KBM-7 (cell line): ENCODE results near the gene RPTOR.
"Not testable (repeated sequence)": the region's sequence is repeated elsewhere in the genome, so short reads cannot be mapped to it uniquely, and the experiment has no call there.

Source experiments
- DNase-seq: peaks from one replicate; pipeline ENCODE4 v3.0.0-alpha.2; 2015
- in situ Hi-C: fragments of 300-500 bp; cut with MboI; formaldehyde crosslinking; loops from 2 replicates; pipeline ENCODE4 v1.14.3; 2020; ENCODE audit warnings: low sequenced_read_pairs, low pct_unique_long_range_greater_than_20kb, mixed read lengths

The RPTOR gene

GRCh38 chr17:80696964-80697363 is 152.3 kb downstream of the RPTOR start:
- in situ Hi-C loops = no loop called here
- no peak for DNase-seq

DNA sequence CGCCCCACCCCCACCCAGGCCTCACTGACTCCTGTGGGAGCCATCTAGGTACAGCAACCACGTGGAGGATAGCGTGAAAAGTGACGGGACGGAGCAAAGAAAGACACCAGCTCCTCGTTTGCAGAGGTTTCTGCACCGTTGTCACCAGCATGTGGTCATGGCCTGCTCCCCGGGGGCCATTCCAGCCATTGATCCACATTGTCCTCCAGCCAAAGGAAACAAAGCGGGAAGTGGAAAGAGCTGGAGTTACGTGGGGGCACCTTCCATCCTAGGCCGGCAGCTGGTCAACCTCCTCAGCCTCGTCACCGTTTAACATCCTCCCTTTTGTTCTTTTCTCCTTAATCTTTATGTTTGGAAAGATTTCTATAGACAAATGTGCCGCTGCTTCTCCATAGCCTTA is 153.7 kb downstream of the RPTOR start:
- in situ Hi-C loops = no loop called here
- DNase-seq = no peak

DNA sequence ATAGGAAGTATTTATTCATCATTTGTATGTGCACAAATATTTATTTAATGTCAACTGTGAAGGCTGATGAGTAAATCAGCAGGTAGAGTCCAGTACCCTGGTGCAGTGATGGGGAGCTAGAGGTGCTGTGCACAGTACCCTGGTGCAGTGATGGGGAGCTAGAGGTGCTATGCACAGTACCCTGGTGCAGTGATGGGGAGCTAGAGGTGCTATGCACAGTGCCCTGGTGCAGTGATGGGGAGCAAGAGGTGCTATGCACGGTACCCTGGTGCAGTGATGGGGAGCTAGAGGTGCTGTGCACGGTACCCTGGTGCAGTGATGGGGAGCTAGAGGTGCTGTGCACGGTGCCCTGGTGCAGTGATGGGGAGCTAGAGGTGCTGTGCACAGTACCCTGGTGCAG is 154.6 kb downstream of the RPTOR start:
- in situ Hi-C loops = not testable (repeated sequence)

GRCh38 chr17:80701730-80702129 is 157.1 kb downstream of the RPTOR start:
- in situ Hi-C loops = no loop called here
- DNase-seq = no peak

More for the DNA sequence above, 154.6 kb downstream of the RPTOR start:
- not testable (repeated sequence) for DNase-seq

DNA sequence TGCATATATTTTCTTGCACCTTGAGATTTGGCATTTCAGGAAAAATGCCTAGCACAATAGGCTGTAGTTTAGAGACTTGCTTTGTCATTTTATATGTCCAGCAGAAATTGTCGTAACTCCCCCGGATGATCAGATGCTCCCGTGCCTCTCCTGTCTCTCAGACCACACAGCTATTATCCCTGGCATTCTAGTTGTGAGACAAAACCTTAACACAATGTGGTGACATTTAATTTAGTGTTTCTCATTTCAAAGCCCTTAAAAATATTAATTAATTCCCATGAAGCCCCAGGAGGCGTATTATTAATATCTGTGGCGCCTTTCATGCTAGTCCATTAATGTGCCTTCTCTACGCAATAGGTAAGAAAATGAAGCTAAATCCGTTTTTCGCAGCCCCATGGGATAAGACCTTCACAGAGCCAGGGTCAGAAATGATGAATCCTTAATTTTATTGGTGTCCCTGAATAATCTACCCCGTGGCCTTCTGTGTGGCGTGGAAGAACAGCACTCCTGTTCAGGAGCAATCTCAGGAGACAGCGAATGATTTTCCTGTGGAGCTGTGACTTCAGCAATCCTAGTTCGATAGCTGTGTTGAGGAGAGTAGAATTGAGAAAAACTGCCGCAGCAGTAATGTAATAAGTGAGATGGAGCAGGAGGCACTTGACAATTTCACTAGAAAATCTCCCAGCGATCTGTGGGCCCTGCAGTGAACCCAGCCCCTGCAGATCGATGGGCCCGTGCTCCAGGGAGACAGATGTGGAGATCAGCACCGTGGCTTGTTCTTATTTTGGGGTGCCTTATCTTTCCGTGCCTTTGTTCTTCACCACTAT is 157.9 kb downstream of the RPTOR start:
- no peak for DNase-seq
- in situ Hi-C loops = no loop called here

- in situ Hi-C loops = no loop called here
- peak; percentile 45 for DNase-seq
Observed at GRCh38 chr17:80703142-80703478, 158.5 kb downstream of the RPTOR start.

GRCh38 chr17:80704381-80704819 is 159.8 kb downstream of the RPTOR start:
- in situ Hi-C loops = no loop called here
- DNase-seq = no peak

DNA sequence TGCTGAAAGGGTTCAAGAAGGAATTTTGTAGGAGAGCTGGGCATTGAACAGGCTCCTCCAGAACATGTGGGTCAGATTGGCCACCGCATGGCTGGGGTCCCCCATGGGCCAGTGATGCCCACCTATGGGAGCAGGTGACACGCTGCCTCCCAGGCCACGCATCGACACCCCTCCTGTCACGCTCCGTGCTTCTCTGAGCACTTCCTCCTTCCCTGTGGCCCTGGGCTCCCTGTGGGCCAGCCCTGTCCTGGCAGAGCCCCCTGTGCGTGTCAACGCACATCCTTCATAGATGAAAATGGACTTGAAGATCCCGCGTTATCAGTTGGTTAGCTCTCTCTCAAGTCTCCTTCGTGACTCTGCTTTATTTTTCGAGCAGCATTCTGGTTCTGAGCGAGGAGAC is 160.3 kb downstream of the RPTOR start:
- DNase-seq = no peak

GRCh38 chr17:80705988-80706387 is 161.3 kb downstream of the RPTOR start:
- in situ Hi-C loops = no loop called here

More for the DNA sequence above, 160.3 kb downstream of the RPTOR start:
- in situ Hi-C loops = no loop called here

DNA sequence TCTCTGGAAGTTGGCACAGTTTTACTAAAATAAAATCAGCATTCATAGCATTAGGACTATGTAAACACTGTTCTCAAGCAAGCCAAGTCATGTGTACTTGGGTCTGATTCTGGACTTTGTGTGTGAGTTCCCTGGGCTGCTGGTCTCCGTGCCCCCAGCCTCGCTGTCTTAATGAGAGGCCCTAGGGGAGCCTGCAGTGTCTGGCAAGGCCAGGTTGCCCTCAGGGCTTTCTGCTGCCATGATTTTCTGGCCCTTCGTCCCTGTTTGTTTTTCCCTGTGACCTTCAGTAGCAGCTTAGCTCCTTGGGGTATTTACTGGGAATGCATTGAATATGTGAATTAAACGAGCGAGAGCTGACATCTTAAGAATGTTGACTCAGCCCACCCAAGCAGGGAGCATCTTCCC is 161.8 kb downstream of the RPTOR start:
- in situ Hi-C loops = no loop called here
- DNase-seq = no peak

More at GRCh38 chr17:80705988-80706387, 161.3 kb downstream of the RPTOR start:
- no peak for DNase-seq

DNA sequence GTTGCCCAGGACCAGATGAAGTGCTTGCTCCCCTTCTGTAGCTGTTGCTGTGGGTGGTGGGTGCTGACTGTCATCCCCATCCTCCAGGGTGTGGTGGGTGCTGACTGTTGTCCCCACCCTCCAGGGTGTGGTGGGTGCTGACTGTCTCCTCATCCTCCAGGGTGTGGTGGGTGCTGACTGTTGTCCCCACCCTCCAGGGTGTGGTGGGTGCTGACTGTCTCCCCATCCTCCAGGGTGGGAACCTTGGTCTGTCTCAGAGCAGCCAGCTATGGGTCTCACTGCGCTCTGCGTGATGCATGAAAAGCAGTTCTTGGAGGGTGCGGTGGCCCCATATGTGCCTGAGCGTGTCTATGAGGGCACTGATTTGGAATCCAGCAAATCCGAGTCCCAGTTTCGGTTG is 163.8 kb downstream of the RPTOR start:
- no peak for DNase-seq
- in situ Hi-C loops = no loop called here

GRCh38 chr17:80709090-80709695 is 164.6 kb downstream of the RPTOR start:
- DNase-seq = no peak
- in situ Hi-C loops = no loop called here

DNA sequence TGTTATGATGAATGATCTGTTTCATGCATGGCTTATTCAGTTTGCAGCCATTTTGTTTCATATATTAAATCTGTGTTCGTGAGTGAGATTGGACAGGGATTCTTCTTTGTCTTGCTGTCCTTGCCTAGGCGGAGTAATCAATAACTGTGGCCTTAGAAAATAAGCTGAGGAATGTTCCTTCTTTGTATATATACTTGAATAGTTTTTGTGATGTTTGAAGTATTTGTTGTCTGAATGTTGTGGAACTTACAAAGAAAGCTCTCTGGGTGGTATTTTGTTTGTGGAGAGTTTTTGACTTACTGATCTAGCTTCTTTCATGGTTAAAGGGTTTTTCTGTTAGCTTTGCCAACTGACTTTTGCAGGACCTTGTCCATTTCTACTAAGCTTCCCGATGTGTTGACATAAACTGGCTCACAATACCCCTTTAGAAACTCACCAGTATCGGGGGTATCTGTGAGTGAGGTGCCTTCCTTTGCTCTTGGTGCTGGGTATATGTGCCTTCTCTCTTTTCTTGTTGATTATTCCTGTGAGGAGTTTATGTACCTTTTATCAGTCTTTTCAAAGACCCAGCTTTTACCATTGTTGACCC is 166.2 kb downstream of the RPTOR start:
- DNase-seq = no peak
- in situ Hi-C loops = no loop called here

GRCh38 chr17:80712089-80712488 is 167.5 kb downstream of the RPTOR start:
- in situ Hi-C loops = no loop called here
- no peak for DNase-seq

DNA sequence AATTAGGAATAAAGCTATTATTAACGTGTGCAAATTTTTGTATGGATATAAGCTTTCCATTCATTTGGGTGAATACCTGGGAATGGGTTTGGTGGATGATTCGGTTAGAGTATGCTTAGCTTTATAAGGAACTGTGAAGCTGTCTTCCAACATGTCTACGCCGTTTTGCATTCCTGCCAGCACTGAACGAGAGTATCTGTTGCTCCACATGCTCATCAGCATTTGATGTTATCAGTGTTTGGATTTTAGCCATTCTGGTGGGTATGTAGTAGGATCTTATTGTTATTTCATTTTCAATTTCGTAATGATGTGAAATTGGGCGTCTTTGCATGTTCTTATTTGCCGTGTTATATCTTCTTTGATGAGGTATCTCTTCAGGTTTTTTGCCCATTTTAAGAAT is 168.0 kb downstream of the RPTOR start:
- in situ Hi-C loops = no loop called here
- no peak for DNase-seq

DNA sequence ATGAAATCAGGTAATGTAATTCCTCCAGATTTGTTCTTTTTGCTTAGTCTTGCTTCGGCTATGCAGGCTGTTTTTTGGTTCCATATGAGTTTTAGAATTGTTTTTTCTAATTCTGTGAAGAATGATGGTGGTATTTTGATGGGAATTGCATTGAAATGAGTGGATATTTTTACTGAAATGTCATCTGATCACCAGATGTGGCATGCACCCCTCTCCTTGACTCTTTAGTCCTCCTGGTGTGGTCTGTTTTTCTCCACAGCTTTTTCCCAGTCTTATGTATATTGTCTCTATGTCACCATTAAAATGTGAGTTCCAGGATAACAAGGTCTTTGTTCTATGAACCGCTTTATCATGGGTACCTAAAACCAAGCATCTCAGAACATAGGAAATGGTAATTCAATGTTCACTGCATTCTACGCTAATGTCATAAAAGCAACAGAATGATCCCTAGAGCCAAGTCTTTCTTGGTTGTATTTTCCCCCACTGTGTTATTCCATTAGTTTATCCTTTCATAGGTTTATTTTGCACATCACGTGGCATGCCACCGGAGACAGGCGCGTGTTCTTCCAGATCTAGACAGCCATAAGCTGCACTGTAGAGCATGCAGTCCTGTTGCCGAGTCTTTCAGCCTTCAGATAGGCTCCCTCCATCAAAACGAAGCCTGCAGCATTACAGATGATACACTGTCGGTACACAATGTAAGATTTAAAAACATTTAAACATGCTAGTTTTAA is 172.5 kb downstream of the RPTOR start:
- in situ Hi-C loops = no loop called here
- no peak for DNase-seq

DNA sequence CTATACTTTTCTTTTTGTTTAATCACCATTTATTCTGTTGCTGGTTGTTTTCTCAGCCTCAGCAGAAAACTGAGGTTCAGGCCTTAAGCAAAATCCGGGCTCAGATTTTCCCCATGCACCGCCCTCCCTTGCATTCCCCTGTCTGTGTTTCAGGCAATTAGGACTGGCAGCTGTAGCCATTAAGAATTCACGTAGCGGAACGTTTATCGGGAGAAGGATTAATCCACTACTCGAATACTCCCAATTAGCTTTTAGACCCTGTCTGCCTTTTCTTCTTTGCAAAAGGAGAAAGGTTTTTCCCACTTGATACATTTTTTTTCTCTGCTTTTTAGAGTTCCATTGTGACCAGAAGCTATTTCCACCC is 173.1 kb downstream of the RPTOR start:
- DNase-seq = no peak
- in situ Hi-C loops = no loop called here

DNA sequence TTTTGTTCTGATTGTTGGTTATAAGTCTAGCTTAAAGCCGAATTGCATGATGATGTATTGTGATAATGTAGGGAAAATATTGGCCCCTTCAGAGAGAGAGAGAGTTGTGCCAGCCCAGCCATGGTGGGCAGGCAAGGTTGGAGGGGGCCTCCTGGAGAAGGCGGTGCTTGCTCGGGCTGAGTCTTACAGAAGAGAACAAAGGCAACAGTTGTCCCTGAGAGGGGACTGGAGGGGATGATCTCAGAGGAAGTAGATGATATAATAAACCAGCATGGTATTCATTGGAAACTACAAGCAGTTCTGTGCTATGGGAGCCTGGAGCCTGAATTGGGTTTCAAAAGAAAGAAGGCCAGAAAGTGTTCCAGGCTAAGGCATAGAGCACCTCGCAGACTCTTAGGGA is 173.8 kb downstream of the RPTOR start:
- in situ Hi-C loops = no loop called here

GRCh38 chr17:80719449-80719848 is 174.8 kb downstream of the RPTOR start:
- no peak for DNase-seq
- in situ Hi-C loops = no loop called here

More for the DNA sequence above, 173.8 kb downstream of the RPTOR start:
- no peak for DNase-seq
